ENCODE results near the gene GRIN1. TPM values are rescaled to one million over a fixed set of nuclear protein-coding genes. Genes with fewer than 3 reads are reported as not detected.

Gene GRIN1
- total and polyA plus RNA-seq, 5 donors: 0.08 to 0.09 TPM; not detected in 3

DNA sequence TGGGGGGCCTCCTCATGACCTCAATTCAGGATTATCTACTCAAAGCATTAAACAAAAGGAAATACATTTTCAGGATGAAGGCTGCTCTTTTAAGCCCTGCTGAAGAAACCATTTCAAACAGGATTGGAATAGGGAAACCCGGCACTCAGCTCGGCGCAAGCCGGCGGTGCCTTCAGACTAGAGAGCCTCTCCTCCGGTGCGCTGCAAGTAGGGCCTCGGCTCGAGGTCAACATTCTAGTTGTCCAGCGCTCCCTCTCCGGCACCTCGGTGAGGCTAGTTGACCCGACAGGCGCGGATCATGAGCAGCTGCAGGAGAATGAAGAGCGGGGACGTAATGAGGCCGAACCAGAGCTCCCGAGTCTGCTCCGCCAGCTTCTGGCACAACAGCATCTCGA is 65.8 kb downstream of the GRIN1 start:
- Histone ChIP-seq H3K4me1 (ENCODE audit: control insufficient read depth, insufficient read depth, low read length) (peaks cover 14% of the 10 kb centered on the region), H3K27me3 (ENCODE audit: control insufficient read depth, insufficient read depth) (no peaks in the 10 kb centered on the region), H3K9me3 (ENCODE audit: control insufficient read depth, low read length) (no peaks in the 10 kb centered on the region), H3K4me3 (ENCODE audit: low read length) (peak overlapping the region; percentile 89), H3K27ac (ENCODE audit: low read length) (no peak overlapping the region)
- no peak for DNase-seq
- 15% methylated on average over 21 of the region's 21 CpGs for WGBS
- intact Hi-C loops (cut with DNase I): no loop called here
- ATAC-seq: no peak

DNA sequence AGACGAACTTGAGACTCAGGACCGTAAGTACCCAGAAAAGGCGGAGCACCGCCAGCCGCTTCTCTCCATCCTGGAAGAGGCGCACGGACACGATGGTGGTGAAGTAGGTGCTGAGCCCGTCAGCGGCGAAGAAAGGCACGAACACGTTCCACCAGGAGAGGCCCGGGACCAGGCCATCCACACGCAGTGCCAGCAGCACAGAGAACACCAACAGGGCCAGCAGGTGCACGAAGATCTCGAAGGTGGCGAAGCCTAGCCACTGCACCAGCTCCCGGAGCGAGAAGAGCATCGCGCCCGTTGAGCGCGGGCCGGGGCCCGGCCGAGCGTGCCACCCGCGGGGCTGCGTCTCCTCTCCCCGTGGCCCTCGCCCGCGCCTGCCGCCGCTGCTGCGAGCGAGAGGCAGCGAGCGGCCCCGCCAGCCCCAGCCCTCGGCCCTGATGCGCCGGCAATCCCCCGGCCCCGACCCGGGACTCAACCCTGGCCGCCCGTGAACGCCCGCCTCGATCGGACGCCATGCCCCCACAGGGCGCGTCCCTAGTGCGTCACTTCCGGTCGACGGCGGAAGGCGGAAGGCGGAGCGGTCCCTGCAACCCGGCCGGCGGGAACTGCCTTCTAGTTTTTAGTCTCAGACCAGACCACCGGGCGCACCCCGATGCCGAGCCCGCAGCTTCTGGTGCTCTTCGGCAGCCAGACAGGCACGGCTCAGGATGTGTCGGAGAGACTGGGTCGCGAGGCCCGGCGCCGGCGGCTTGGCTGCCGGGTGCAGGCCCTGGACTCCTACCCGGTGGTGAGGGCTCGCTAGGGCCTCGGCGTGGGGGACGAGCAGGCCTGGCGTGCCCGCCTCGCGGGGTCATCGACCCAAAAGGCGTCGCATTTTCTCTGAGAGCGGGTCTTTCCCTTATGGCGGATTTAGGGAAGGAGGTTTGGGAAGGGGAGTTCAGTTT is 66.4 kb downstream of the GRIN1 start, which contains the start of the genes NDOR1 and TMEM203:
Gene NDOR1, plus strand, starts transcription at position 575 of the 944 bp plus-strand sequence. Its CDS starts 78 bp downstream, at position 653.
Gene TMEM203, minus strand, starts transcription at position 523 of the 944 bp plus-strand sequence. Its CDS starts 234 bp downstream, at position 289.
- Histone ChIP-seq H3K4me1 (ENCODE audit: control insufficient read depth, insufficient read depth, low read length) (peaks cover 14% of the 10 kb centered on the region), H3K9me3 (ENCODE audit: control insufficient read depth, low read length) (no peaks in the 10 kb centered on the region), H3K27me3 (ENCODE audit: control insufficient read depth, insufficient read depth) (no peaks in the 10 kb centered on the region), H3K27ac (ENCODE audit: low read length) (peak within 1 kb of the TSS; percentile 35), H3K4me3 (ENCODE audit: low read length) (peak within 1 kb of the TSS; percentile 89)
- DNase-seq: peak; percentile 92 to 97 (median 96)
- peak; percentile 74 for ATAC-seq
- intact Hi-C loops (cut with DNase I): no loop called here
- under 1% methylated on average over 98 of the region's 98 CpGs for WGBS

DNA sequence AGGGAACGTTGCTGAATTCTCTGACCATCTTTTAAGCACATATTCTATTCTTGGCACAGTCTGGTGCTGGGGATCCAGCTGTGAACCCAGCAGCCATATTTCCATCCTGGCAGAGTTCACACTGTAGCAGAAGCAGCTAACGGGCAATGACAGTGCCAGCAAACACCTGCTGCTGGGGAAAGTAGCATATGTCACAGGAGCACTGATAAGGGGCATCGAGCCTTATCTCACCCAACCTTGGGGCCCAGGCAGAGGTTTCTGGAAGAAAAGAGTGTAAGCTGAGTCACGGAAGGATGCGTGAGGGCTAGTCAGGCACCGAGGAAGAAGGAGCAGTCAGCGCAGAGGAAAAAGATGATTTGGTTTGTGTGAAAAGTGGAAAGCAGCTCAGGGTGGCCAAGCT is 67.6 kb downstream of the GRIN1 start:
- H3K4me1 ChIP-seq (ENCODE audit: control insufficient read depth, insufficient read depth, low read length): peaks cover 14% of the 10 kb centered on the region
- ATAC-seq (no peak), DNase-seq (no peak)
- no peaks in the 10 kb centered on the region for H3K27me3 ChIP-seq (ENCODE audit: control insufficient read depth, insufficient read depth)
- intact Hi-C loops (cut with DNase I): no loop called here
- 67% methylated on average over 7 of the region's 7 CpGs for WGBS
- no peak overlapping the region for H3K27ac ChIP-seq (ENCODE audit: low read length)
- no peaks in the 10 kb centered on the region for H3K9me3 ChIP-seq (ENCODE audit: control insufficient read depth, low read length)
- H3K4me3 ChIP-seq (ENCODE audit: low read length): peak overlapping the region; percentile 89

DNA sequence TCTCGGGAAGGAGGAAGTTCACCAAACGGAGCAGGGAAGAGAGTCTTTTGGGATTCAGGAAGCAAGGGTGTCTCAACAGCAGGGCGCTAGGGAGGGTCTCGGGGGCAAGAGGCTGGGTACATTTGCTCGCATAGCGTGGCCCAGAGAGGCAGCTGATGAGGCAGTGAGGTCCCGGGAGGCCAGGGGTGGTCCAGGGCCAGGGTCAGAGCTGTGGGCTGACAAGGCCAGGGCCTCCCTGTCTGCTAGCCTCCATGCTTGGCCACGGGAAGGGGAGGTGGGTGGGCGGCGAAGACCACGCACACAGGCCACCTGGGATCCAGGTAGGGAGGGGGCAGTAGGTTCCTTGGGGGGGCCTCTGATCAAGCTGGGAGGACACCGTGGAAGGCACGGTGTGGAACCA is 72.6 kb downstream of the GRIN1 start:
- ATAC-seq: no peak
- Histone ChIP-seq H3K4me1 (ENCODE audit: control insufficient read depth, insufficient read depth, low read length) (peaks cover 4% of the 10 kb centered on the region), H3K27ac (ENCODE audit: low read length) (no peak overlapping the region), H3K27me3 (ENCODE audit: control insufficient read depth, insufficient read depth) (no peaks in the 10 kb centered on the region), H3K9me3 (ENCODE audit: control insufficient read depth, low read length) (no peaks in the 10 kb centered on the region), H3K4me3 (ENCODE audit: low read length) (no peak overlapping the region)
- intact Hi-C loops (cut with DNase I): no loop called here
- 86% methylated on average over 13 of the region's 13 CpGs for WGBS
- DNase-seq: no peak

DNA sequence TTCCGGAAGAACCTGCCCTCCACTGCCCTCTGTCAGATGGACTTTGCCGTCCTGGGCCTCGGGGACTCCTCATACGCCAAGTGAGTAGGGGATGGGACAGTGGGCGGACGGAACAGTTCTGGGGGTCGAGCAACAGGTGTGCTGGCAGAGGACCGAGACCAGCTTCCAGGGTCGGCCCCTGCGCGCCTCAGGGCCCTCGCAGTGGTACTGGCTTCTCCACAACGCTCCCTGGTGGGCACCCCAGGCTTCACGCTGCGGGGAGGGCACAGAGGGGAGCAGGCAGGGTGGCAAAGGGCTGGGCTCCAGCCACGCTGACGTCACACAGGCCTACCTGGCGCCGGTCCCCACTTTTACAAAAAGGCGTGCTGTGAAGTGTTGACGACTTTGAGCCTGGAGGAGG is 73.6 kb downstream of the GRIN1 start:
- no peak for ATAC-seq
- Histone ChIP-seq H3K4me1 (ENCODE audit: control insufficient read depth, insufficient read depth, low read length) (no peaks in the 10 kb centered on the region), H3K9me3 (ENCODE audit: control insufficient read depth, low read length) (no peaks in the 10 kb centered on the region), H3K27me3 (ENCODE audit: control insufficient read depth, insufficient read depth) (no peaks in the 10 kb centered on the region), H3K27ac (ENCODE audit: low read length) (no peak overlapping the region), H3K4me3 (ENCODE audit: low read length) (no peak overlapping the region)
- intact Hi-C loops (cut with DNase I): no loop called here
- WGBS: 83% methylated on average over 21 of the region's 21 CpGs
- DNase-seq: peak in 1 of 3 donors; percentile 47

DNA sequence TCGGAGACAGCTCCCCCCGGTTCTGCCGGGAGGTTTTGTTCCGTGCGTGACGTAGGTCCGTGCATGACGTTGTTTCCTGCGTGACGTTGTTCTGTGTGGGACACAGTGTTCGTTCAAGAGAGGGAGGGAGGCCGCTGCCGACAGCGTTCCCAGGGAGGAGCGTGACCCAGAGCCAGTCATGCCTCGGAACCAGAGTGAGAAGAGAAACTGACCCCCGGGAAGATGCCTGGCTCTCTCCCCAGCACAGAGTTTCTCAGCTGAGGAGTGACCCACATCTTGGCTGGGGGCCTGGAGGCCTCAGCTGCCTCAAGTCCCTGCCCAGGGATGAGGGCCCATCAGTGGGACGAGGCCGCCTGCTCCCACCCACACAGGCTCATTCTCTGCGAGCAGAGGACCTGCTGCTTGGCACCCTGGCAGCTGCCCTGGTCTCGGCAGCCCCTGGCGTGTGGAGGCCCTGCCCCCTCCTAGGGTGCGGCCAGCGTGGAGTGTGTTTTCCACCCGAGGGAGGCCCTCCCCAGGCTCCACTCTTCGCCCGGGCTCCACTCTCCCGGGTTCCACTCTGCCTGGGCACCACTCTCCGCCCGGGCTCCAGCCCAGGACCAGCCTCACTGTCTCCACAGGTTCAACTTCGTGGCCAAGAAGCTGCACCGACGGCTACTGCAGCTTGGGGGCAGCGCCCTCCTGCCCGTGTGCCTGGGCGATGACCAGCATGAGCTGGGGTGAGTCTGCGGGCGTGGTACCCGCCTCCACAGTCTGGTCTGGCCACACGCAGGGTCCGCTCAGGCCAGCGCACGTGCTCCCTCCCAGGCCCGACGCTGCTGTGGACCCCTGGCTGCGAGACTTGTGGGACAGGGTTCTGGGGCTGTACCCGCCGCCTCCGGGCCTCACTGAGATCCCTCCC is 74.5 kb downstream of the GRIN1 start:
- intact Hi-C loops (cut with DNase I): no loop called here
- WGBS: 88% methylated on average over 49 of the region's 49 CpGs

DNA sequence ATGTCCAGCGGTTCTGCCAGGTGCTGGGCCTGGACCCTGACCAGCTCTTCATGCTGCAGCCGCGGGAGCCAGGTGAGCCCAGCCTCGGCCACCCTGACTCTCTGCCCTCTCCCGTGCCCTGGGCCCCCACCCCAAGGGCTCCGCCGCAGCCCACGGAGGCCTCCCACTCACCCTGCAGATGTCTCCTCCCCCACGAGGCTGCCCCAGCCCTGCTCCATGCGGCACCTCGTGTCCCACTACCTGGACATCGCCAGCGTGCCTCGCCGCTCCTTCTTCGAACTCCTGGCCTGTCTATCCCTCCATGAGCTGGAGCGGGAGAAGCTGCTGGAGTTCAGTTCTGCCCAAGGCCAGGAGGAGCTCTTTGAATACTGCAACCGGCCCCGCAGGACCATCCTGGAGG is 75.7 kb downstream of the GRIN1 start:
- Histone ChIP-seq H3K9me3 (ENCODE audit: control insufficient read depth, low read length) (no peaks in the 10 kb centered on the region), H3K4me3 (ENCODE audit: low read length) (no peak overlapping the region), H3K4me1 (ENCODE audit: control insufficient read depth, insufficient read depth, low read length) (no peaks in the 10 kb centered on the region), H3K27me3 (ENCODE audit: control insufficient read depth, insufficient read depth) (no peaks in the 10 kb centered on the region), H3K27ac (ENCODE audit: low read length) (no peak overlapping the region)
- no peak for ATAC-seq
- 93% methylated on average over 19 of the region's 19 CpGs for WGBS
- intact Hi-C loops (cut with DNase I): no loop called here
- DNase-seq: no peak

More for the DNA sequence above, 74.5 kb downstream of the GRIN1 start:
- no peak overlapping the region for H3K27ac ChIP-seq (ENCODE audit: low read length)
- no peaks in the 10 kb centered on the region for H3K9me3 ChIP-seq (ENCODE audit: control insufficient read depth, low read length)
- H3K4me1 ChIP-seq (ENCODE audit: control insufficient read depth, insufficient read depth, low read length): no peaks in the 10 kb centered on the region
- DNase-seq (no peak), ATAC-seq (no peak)
- no peaks in the 10 kb centered on the region for H3K27me3 ChIP-seq (ENCODE audit: control insufficient read depth, insufficient read depth)
- H3K4me3 ChIP-seq (ENCODE audit: low read length): no peak overlapping the region

DNA sequence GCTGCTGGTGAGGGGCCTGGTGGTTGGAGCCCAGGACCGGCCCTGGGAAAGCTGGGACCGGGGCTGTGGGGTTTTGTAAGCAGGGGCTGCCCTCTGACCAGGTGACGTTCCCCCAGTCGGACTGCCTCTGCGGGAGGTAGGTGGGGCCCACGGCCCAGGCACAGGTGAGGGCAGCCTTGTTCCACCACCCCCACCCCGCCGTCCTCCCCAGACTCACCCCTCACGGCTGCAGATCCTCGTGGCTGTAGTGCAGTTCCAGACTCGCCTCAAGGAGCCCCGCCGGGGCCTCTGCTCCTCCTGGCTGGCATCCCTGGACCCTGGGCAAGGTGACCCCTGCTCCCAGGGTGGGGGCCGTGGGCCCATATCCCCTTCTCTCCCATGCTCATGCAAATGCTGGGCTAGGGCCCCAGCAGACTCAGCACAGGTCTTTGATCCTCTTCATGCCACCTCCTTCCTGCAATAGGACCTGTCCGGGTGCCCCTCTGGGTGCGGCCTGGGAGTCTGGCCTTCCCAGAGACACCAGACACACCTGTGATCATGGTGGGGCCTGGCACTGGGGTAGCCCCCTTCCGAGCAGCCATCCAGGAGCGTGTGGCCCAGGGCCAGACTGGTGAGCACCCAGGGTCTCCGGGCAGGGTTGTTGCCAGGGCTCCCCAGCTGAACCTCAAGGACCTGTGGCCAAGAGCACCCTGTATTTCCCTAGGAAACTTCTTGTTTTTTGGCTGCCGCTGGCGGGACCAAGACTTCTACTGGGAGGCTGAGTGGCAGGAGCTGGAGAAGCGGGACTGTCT is 76.4 kb downstream of the GRIN1 start:
- H3K27me3 ChIP-seq (ENCODE audit: control insufficient read depth, insufficient read depth): no peaks in the 10 kb centered on the region
- no peaks in the 10 kb centered on the region for H3K4me1 ChIP-seq (ENCODE audit: control insufficient read depth, insufficient read depth, low read length)
- DNase-seq (peak in 1 of 3 donors; percentile 57), ATAC-seq (no peak)
- no peak overlapping the region for H3K4me3 ChIP-seq (ENCODE audit: low read length)
- 94% methylated on average over 22 of the region's 22 CpGs for WGBS
- H3K9me3 ChIP-seq (ENCODE audit: control insufficient read depth, low read length): no peaks in the 10 kb centered on the region
- intact Hi-C loops (cut with DNase I): no loop called here
- H3K27ac ChIP-seq (ENCODE audit: low read length): no peak overlapping the region

DNA sequence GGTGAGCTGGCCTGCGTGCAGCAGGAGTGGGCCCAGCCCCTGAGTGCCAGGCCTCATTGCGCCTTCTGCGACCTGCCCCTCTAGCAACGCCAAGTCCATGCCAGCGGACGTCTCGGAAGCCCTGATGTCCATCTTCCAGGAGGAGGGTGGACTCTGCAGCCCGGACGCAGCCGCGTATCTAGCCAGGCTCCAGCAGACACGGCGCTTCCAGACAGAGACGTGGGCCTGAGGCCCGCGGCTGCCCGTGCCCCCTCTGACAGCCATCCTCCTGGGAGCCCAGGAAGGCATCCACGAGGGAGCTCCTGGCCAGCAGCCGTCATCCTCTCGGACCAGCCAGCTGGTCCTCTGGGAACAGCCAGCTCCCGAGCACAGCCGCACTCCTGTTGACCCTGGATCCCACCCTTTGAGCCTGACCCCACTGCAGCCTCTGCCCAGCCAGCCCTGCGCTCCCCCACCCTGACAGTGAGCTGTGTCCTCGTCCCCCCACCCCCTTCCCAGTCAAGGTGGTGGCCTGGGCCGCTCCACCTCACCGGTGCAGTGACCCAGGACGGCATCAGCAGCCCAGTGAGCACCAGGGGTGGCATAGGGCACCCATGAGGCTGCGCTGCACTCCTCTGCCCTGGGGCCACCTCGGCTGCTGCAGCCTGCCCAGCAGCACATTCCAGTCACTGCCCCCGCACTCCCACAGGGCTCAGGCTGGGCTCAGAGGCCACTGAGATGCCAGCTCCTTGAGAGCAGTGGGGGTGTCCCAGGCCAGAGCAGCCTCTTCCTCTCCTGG is 77.4 kb downstream of the GRIN1 start:
- DNase-seq: peak in 1 of 3 donors; percentile 56
- WGBS: 89% methylated on average over 30 of the region's 30 CpGs
- intact Hi-C loops (cut with DNase I): no loop called here
- Histone ChIP-seq H3K27me3 (ENCODE audit: control insufficient read depth, insufficient read depth) (no peaks in the 10 kb centered on the region), H3K9me3 (ENCODE audit: control insufficient read depth, low read length) (no peaks in the 10 kb centered on the region), H3K4me3 (ENCODE audit: low read length) (no peak overlapping the region), H3K27ac (ENCODE audit: low read length) (no peak overlapping the region), H3K4me1 (ENCODE audit: control insufficient read depth, insufficient read depth, low read length) (no peaks in the 10 kb centered on the region)
- no peak for ATAC-seq

Data from right cardiac atrium (tissue), 5 donors.